ENCODE results near the gene CHIT1. TPM values are rescaled to one million over a fixed set of nuclear protein-coding genes. Genes with fewer than 3 reads are reported as not detected.
A peak's percentile ranks its signal among the peaks of the same experiment; 100 is the strongest.

Gene CHIT1
- not detected in 2 replicates for total RNA-seq (2014; rRNA removed; shearing (Covaris generic))

GRCh38 chr1:203229471-203230135, at the start of gene CHIT1:
Gene CHIT1 (minus strand): TSS chr1:203229673. CDS start chr1:203229636, 37 bp downstream.
- no peak for DNase-seq (ENCODE audit: low read depth in 1 of 2, low spot score in 2 of 2)
- H3K27ac ChIP-seq: no peak within 1 kb of the TSS

GRCh38 chr1:203278885-203279406, 49.5 kb upstream of the CHIT1 start:
- no peaks in the 10 kb centered on the region for H3K36me3 ChIP-seq
- 0 out of 2 replicates have a peak overlapping the region, but pooled peaks have one; percentile 3 for H3K4me3 ChIP-seq
- no peak overlapping the region for H3K27ac ChIP-seq
- peak in 1 of 2 experiments; percentile 29 for DNase-seq (ENCODE audit: low read depth in 1 of 2, low spot score in 2 of 2)
- peaks cover 14% of the 10 kb centered on the region for H3K4me1 ChIP-seq (replicated peaks)
- no peaks in the 10 kb centered on the region for H3K27me3 ChIP-seq (replicated peaks)
- H3K9me3 ChIP-seq (replicated peaks): no peaks in the 10 kb centered on the region

More at GRCh38 chr1:203229471-203230135, at the start of gene CHIT1:
- peaks cover 2% of the 10 kb centered on the region for H3K27me3 ChIP-seq (replicated peaks)
- H3K9me3 ChIP-seq (replicated peaks): no peaks in the 10 kb centered on the region
- no peaks in the 10 kb centered on the region for H3K36me3 ChIP-seq
- no peak within 1 kb of the TSS for H3K4me3 ChIP-seq
- no peaks in the 10 kb centered on the region for H3K4me1 ChIP-seq (replicated peaks)

GRCh38 chr1:203278082-203278884, 48.8 kb upstream of the CHIT1 start:
- Histone ChIP-seq H3K4me3 (0 out of 2 replicates have a peak overlapping the region, but pooled peaks have one; percentile 3), H3K4me1 (replicated peaks) (peaks cover 15% of the 10 kb centered on the region), H3K36me3 (no peaks in the 10 kb centered on the region), H3K27me3 (replicated peaks) (no peaks in the 10 kb centered on the region), H3K27ac (no peak overlapping the region), H3K9me3 (replicated peaks) (no peaks in the 10 kb centered on the region)
- peak in 1 of 2 experiments; percentile 56 for DNase-seq (ENCODE audit: low read depth in 1 of 2, low spot score in 2 of 2)

GRCh38 chr1:203276916-203277545, 47.6 kb upstream of the CHIT1 start:
- no peaks in the 10 kb centered on the region for H3K9me3 ChIP-seq (replicated peaks)
- H3K27me3 ChIP-seq (replicated peaks): no peaks in the 10 kb centered on the region
- H3K27ac ChIP-seq: no peak overlapping the region
- peaks cover 22% of the 10 kb centered on the region for H3K4me1 ChIP-seq (replicated peaks)
- no peak overlapping the region for H3K4me3 ChIP-seq
- no peaks in the 10 kb centered on the region for H3K36me3 ChIP-seq
- DNase-seq (ENCODE audit: low read depth in 1 of 2, low spot score in 2 of 2): no peak

- H3K27me3 ChIP-seq (replicated peaks): no peaks in the 10 kb centered on the region
- H3K4me3 ChIP-seq: no peak overlapping the region
- DNase-seq (ENCODE audit: low read depth in 1 of 2, low spot score in 2 of 2): no peak
- H3K36me3 ChIP-seq: no peaks in the 10 kb centered on the region
- peaks cover 22% of the 10 kb centered on the region for H3K4me1 ChIP-seq (replicated peaks)
- H3K27ac ChIP-seq: no peak overlapping the region
- no peaks in the 10 kb centered on the region for H3K9me3 ChIP-seq (replicated peaks)
Observed at GRCh38 chr1:203276408-203276807, 46.9 kb upstream of the CHIT1 start.

- no peaks in the 10 kb centered on the region for H3K9me3 ChIP-seq (replicated peaks)
Observed at GRCh38 chr1:203275656-203276272, 46.3 kb upstream of the CHIT1 start.

GRCh38 chr1:203274603-203275381, 45.3 kb upstream of the CHIT1 start:
- DNase-seq (ENCODE audit: low read depth in 1 of 2, low spot score in 2 of 2): no peak
- H3K27me3 ChIP-seq (replicated peaks): no peaks in the 10 kb centered on the region
- H3K36me3 ChIP-seq: no peaks in the 10 kb centered on the region
- peaks cover 22% of the 10 kb centered on the region for H3K4me1 ChIP-seq (replicated peaks)
- H3K27ac ChIP-seq: no peak overlapping the region
- no peak overlapping the region for H3K4me3 ChIP-seq
- H3K9me3 ChIP-seq (replicated peaks): no peaks in the 10 kb centered on the region

More at GRCh38 chr1:203275656-203276272, 46.3 kb upstream of the CHIT1 start:
- H3K27me3 ChIP-seq (replicated peaks): no peaks in the 10 kb centered on the region
- H3K27ac ChIP-seq: no peak overlapping the region
- DNase-seq (ENCODE audit: low read depth in 1 of 2, low spot score in 2 of 2): no peak
- H3K36me3 ChIP-seq: no peaks in the 10 kb centered on the region
- peaks cover 22% of the 10 kb centered on the region for H3K4me1 ChIP-seq (replicated peaks)
- no peak overlapping the region for H3K4me3 ChIP-seq

GRCh38 chr1:203273869-203274602, 44.6 kb upstream of the CHIT1 start:
- Histone ChIP-seq H3K27ac (no peak overlapping the region), H3K36me3 (no peaks in the 10 kb centered on the region), H3K9me3 (replicated peaks) (no peaks in the 10 kb centered on the region), H3K4me1 (replicated peaks) (peaks cover 19% of the 10 kb centered on the region), H3K27me3 (replicated peaks) (no peaks in the 10 kb centered on the region), H3K4me3 (no peak overlapping the region)
- no peak for DNase-seq (ENCODE audit: low read depth in 1 of 2, low spot score in 2 of 2)

GRCh38 chr1:203273206-203273868, 43.9 kb upstream of the CHIT1 start:
- no peaks in the 10 kb centered on the region for H3K9me3 ChIP-seq (replicated peaks)
- no peak overlapping the region for H3K27ac ChIP-seq
- peak; percentile 75 to 81 for DNase-seq (ENCODE audit: low read depth in 1 of 2, low spot score in 2 of 2)

GRCh38 chr1:203272633-203273205, 43.2 kb upstream of the CHIT1 start:
- H3K4me1 ChIP-seq (replicated peaks): peaks cover 10% of the 10 kb centered on the region
- no peak overlapping the region for H3K27ac ChIP-seq
- no peaks in the 10 kb centered on the region for H3K27me3 ChIP-seq (replicated peaks)
- no peak overlapping the region for H3K4me3 ChIP-seq
- no peaks in the 10 kb centered on the region for H3K9me3 ChIP-seq (replicated peaks)
- no peak for DNase-seq (ENCODE audit: low read depth in 1 of 2, low spot score in 2 of 2)
- no peaks in the 10 kb centered on the region for H3K36me3 ChIP-seq

More at GRCh38 chr1:203273206-203273868, 43.9 kb upstream of the CHIT1 start:
- no peaks in the 10 kb centered on the region for H3K27me3 ChIP-seq (replicated peaks)
- peaks cover 12% of the 10 kb centered on the region for H3K4me1 ChIP-seq (replicated peaks)
- no peak overlapping the region for H3K4me3 ChIP-seq
- H3K36me3 ChIP-seq: no peaks in the 10 kb centered on the region

GRCh38 chr1:203271962-203272632, 42.6 kb upstream of the CHIT1 start:
- Histone ChIP-seq H3K4me1 (replicated peaks) (peaks cover 12% of the 10 kb centered on the region), H3K9me3 (replicated peaks) (no peaks in the 10 kb centered on the region), H3K4me3 (no peak overlapping the region), H3K27me3 (replicated peaks) (no peaks in the 10 kb centered on the region), H3K36me3 (no peaks in the 10 kb centered on the region), H3K27ac (no peak overlapping the region)
- DNase-seq (ENCODE audit: low read depth in 1 of 2, low spot score in 2 of 2): no peak

Data from SJSA1 (cell line).